GM18526 (cell line): Measurements from ENCODE around the gene LTO1.

Source experiments
- POLR2A ChIP-seq: IDR thresholded peaks from 3 replicates; pipeline ENCODE4 v1.6.1; 2011; ENCODE audit not compliant: insufficient read length; ENCODE audit errors: extremely low read depth

LTO1 gene

DNA sequence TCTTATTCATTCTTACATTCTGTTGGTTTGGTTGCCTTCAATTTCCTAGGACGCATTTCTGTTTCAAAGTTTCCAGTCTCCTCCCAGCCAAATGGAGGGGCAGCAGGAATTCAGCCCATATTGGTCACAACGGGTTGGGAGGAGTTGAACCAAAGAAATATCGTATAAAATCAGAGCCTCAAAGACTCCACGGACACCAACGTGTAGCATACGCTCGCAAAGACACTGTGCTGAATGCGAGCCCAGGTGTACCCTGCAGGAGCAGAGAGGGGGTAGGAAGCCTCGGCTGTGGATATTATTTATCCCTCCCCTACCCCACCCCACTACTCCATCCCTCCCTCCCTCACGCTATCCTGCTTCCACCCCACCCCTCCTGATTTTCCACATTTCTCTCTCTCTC is 49.7 kb downstream of the LTO1 start:
- TF ChIP-seq POLR2A: no peak

DNA sequence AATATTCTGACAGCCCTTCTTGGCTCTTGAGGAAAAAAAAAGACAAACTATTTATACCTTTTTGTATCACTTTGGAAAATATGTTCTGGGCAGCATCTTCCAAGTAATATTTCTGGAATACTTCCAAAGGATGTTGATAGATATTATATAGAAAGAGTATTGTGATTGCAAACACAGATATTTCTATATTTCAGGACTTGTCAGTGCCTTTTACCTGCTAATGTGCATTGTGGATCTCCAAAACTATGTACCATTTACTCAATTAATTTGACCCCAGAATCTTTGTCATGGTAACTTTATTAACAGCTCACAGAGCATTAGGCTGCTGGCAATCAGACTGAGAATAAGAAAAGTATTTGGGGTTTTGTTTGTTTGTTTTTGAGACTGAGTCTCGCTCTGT is 50.9 kb downstream of the LTO1 start:
- no peak for TF ChIP-seq POLR2A

GRCh38 chr11:69620683-69621290 is 54.4 kb downstream of the LTO1 start:
- TF ChIP-seq POLR2A: no peak

- TF ChIP-seq POLR2A: no peak
Measured at GRCh38 chr11:69618237-69618636, 56.9 kb downstream of the LTO1 start.

DNA sequence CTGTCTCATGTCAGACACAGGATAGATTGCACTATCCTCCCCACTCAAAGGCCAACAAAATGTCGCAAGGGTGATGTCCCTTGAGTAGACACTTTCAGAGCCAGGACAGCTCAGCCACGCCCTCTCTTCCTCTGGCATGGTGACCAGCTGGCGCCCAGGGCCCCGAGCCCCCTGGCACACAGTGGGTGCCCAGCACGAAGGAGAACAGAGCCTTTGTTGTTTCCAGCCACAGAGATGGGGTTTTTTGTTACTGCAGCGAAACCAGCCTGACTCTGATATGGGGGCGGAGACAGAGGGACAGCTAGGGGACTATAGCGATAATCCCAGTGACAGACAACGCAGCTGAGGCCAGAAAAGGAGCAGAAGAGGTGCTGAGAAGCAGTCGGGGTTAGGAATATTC is 57.5 kb downstream of the LTO1 start:
- no peak for TF ChIP-seq POLR2A

DNA sequence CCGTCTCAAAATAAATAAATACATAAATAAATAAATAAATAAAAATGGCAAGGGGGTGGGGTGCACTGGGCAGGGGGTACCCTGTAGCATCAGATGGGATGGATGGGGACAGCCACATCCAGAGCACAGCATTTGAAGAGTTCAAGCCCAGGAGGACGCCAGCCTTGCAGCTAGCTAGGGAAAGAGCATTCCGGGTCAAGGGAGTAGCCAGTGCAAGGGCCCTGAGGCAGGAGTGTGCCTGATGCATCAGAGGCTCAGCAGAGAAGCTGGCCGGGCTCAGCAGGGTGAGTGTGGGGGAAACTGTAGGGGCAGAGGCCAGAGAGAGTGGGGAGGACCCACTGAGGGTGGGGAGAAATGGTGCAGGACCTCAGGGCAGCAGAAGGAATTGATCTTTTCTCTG is 57.9 kb downstream of the LTO1 start:
- TF ChIP-seq POLR2A: no peak
